NCI-H446 treated with DMSO at 0.1 percent for 48 hours (cell line): ENCODE data around the gene ALK.
"Not testable (repeated sequence)": the region's sequence is repeated elsewhere in the genome, so short reads cannot be mapped to it uniquely, and the experiment has no call there.

Source experiments
- DNase-seq: peaks from one replicate; lab custom pipeline; 2025; lab: John Stamatoyannopoulos, UW

ALK gene

DNA sequence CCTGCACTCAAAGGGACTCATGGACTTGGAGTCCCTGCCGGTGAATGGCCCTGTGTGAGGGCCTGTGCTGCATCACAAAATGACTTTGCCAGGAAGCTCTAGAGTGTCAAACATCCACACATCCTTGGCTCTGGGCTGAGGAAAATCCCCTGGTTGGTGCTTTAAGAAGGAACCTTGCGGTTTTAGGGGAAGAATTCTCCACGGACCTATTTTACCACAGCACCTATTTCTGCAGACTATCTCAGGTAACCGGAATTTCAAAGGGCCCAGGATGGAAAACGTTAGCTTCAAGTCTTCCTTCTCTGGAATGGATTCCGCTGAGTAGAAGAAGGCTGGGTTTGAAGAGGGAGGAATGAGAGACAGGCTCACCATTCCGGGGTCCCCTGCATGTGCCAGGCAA lies 166.2 kb downstream of the ALK start:
- no peak for DNase-seq

DNA sequence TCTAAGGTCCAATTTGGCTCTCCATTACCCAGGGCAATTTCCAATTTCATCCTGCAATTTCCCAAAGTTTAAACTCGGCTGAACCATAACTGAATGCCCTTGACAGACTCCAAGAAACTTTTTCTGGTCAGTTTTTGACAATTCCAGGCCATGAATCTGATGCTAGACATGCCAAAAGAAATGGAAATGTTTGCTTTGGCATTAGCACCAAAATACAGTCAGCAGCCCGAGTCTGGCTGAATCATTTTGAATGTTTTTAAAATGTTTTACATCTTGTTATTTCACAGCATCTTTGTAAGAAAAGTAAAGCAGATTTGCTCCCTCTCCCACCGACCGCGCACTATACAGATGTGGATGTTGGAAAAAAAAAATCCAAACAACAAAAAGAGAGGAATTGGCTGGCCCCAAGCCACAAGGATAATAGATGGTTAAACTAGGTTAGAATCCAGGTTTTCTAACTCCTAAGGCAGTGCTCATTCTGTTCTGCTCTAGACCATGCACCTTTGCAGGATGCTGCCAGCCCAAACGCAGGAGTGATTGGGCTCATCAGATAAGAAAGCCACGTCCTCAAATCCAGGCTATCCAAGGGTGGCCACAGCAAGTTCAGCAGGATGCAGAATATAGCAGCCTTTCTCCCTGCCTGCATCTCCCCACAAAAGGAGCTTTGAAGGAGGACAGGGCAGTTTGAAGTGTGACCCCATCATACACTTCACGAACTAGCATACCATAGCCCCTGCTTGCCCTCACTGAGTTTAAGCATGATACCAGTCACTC lies 167.5 kb downstream of the ALK start:
- DNase-seq: no peak

DNA sequence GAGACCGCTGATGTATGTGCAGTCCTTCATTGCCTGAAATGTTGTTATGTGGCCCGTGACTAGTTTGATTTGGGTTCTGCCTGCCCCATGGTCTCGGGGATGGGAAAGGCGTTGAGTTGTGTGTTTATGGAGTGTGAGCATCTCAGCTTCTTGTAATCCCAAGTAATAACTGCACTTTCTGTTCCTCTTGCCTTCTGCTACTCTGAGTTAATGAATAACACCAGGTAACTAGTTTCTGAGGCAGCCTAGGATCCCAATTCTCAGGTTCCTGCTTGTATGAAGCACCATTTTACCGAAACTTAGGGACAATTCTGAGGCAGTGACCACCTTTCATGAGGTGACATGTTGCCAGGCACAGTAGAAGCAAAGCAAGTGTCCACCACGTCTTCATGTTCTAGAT lies 170.0 kb downstream of the ALK start:
- DNase-seq: no peak

DNA sequence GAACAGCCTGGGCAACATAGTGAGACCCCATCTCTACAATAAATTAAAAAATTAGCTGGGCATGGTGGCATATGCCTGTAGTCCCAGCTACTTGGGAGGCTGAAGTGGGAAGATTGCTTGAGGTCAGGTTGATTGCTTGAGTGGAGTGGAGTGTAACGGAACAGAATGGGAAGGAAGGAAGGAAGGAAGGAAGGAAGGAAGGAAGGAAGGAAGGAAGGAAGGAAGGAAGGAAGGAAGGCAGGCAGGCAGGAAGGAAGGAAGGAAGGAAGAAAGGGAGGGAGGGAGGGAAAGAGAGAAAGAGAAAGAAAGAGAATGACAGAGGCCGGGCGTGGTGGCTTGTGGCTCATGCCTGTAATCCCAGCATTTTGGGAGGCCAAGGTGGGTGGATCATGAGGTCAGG lies 170.9 kb downstream of the ALK start:
- not testable (repeated sequence) for DNase-seq

DNA sequence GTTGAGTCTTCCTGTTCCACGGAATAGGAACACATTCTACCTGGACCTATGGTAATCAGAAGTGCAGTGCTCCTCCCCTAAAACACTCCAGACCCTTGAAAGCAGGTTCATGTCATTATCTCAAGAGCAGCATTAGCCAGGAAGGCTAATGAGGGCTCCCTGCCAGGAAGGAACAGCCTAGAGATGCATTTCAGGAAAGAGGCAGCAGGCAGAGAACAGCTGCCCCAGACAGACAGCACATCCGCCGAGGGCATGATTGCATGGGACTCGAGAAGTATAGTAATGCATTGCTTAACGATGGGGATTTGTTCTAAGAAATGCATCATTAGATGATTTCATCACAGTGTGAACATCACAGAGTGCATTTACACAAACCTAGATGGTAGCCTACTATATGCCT lies 171.5 kb downstream of the ALK start:
- DNase-seq: no peak

- no peak for DNase-seq
Observed at GRCh38 chr2:29749041-29749440, 172.3 kb downstream of the ALK start.

DNA sequence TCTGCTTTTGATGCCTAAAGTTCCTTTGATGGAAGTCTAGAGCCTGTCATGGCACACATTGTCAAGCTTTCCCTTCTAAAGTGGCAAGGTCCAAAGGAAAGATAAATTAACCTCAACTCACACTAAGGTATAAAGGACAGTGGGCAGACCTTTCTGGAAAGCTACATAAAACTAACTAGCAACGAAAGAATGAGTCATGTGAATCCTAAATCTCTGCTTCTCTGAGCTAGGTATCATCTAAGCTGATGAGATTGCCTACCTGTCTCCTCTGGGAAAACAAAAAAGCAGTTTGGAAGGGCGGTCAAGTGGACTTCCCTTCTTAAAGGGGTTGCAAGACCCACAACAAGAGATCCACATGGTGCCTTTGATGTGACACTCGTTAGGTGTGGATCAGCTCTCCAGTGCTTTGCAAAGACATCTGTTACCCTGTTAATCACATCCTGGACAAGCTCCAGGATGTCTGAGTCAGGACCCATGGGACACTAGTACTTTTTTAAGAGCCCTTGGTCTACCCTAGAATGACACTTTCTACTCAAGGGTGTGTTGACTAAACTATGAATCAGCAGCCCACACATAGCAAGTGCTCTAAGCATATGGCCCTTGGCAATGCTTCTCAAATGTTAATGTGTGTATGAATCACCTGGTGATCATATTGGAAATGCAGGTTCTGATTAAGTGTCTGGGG lies 173.5 kb downstream of the ALK start:
- DNase-seq: peak; percentile 84

- no peak for DNase-seq
Observed at GRCh38 chr2:29744976-29745375, 176.4 kb downstream of the ALK start.

GRCh38 chr2:29743516-29743915 lies 177.9 kb downstream of the ALK start:
- DNase-seq: peak; percentile 18

DNA sequence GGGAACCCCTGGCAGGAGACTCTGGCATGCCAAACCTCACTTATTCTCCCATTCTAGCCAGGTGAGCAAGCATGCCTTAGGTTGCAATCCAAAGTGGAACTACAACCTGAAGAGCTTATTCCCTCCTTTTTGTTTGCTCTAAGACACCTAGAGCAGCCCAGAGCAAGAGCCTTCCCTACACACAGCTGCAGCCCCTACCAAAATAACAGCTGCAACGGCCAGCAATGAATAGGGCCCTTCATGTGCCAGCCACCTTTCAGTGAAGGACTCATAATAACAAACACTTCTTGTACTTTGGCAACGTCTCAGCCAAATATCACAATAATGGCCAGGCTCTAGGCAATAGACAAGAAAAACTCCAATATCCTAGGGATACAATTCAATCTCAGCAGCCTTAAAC lies 178.7 kb downstream of the ALK start:
- DNase-seq: peak; percentile 28

GRCh38 chr2:29741132-29741531 lies 180.3 kb downstream of the ALK start:
- no peak for DNase-seq

- peak; percentile 96 for DNase-seq
Observed at GRCh38 chr2:29733965-29734364, 187.4 kb downstream of the ALK start.

DNA sequence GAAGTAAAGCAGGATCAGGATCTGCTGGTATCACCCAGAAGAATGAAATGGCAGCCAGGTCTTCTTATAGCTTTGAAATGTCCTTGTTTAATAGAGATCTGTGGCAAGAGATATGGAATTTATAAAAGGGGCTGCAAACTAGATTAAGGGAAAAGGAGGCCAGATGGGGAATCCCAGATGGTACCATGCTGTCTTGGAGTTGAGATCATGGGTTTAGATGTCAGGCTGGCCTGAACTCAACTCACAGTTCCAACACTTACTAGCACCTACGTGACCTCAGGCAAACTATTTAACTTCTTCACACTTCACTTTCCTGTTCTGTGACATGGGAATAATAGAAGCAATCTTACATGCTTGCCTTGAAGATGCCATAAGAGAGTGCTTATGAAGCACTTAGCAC lies 188.2 kb downstream of the ALK start:
- DNase-seq: peak; percentile 70

DNA sequence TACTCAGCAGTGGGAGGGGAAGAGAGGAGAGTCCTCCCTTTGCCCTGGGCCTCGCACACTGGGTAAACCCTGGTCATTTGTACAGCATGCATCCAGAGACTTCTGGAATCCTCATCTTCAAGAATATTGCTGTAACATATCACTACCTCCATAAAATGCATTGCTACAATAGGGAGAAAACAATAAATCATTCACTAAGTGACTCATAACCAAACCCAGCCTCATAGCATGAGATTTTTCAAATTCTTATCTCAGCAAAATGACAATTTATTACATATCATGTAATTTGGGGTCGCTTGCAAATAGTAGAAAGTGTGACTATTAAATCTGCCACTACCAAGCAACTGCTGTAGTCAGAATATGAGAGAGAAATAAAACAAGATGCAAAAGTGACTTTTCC lies 189.4 kb downstream of the ALK start:
- no peak for DNase-seq

GRCh38 chr2:29729932-29730331 lies 191.5 kb downstream of the ALK start:
- no peak for DNase-seq

DNA sequence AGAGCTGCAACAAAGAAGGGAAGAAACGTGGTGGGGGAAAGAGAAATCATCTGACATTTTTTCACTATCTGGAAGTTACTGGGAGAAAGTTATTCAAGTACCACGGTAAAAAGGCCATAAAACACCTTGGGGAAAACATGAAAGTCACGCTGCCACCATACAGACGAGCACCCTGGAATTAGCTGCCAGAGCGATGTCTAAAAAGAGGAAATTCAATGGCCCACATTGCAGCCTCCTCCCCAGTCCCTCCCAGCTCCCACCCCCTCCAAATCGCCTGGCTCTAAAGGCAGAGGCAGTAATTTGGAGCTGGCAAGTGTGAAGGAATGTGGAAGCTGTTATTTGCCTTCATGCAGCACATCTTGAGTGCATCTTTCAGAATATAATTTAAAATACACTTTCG lies 192.0 kb downstream of the ALK start:
- DNase-seq: no peak

- no peak for DNase-seq
Observed at GRCh38 chr2:29726976-29727375, 194.4 kb downstream of the ALK start.

DNA sequence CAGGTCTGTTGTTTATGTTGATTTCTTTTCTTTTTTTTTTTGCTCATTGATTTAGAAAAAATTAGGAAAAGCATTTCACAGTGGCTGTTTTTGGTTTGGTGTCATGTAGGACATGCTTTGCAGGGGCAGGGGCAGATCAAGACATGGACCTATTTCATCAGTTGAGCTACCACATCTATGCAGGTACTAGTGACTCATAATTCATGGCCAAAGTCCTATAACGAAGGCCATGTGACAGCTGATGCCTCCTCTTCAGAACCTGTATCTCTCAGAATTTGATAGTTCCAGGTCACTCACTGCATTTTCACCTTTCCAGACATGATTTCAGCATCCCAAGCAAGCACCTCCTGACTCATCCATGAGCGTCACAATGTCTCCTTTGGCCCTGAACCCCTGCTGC lies 195.8 kb downstream of the ALK start:
- DNase-seq: no peak

DNA sequence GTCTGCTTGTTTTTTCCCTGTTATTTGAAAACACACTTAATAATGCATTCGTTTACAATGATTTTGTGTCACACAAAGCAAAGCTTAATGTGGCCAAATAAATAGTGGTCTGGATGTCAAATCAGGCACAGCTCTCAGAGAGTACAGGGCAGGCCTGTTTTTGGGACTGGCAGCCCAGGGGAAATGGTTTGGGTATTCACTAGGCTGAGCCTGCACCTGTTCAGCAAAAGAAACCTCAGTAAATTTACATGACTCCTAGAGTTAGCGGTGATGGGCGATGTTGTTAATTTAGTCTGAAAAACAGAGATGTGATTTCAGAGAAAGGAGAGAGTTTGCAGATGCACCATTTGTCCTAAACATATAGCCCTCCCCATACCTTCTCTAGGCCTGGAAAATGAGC lies 197.1 kb downstream of the ALK start:
- DNase-seq: no peak

DNA sequence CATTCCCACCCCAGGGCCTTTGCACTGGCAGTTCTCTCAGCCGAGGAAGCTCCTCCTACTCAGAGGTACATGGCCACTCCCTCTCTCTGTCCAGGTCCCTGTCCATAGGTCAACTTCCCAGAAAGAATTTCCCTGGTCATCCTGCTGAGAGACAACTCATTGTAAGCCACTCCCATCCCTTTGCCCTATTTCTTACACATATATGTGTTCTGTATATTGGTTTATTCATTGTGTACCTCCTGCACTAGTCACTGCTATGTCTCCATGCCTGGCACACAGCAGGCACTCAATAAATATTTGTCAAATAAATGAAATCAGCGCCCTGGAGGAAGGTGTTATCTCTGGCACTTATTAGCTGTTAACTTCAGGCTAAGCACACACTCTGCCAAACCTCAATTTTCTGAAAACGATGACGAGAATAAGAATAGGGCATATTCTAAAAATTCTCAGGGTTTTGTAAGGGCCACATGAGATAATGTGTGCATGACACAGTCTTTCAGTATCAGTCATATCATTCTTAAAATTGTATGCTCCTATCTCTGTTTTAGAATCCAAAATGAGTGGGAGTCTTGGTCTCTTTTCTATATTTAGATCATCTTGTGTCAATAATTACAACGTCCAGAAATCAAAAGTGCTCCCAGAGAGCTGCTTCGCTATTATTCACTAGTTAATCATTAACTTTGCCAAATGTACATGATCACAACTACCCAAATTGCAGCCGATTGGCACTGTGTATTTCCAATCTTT lies 198.0 kb downstream of the ALK start:
- no peak for DNase-seq

DNA sequence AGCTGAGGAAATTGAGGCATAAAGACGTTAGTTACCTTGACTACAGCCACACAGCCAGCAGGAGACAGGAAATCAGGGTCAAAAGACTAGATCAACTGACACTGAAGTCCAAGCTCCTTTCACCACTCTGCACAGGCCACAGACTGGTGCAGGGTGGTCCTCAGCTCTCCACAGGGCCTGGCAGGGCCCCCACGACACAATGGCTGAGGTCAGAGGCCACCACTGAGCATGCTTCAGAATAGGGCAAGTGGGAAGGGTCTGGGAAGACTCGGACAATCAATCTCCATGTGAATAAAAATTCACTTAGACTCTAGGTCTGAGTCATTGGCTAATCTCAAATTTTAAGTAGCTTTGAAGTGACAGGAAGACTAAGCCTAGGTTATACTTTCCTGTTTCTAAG lies 201.7 kb downstream of the ALK start:
- DNase-seq: no peak

DNA sequence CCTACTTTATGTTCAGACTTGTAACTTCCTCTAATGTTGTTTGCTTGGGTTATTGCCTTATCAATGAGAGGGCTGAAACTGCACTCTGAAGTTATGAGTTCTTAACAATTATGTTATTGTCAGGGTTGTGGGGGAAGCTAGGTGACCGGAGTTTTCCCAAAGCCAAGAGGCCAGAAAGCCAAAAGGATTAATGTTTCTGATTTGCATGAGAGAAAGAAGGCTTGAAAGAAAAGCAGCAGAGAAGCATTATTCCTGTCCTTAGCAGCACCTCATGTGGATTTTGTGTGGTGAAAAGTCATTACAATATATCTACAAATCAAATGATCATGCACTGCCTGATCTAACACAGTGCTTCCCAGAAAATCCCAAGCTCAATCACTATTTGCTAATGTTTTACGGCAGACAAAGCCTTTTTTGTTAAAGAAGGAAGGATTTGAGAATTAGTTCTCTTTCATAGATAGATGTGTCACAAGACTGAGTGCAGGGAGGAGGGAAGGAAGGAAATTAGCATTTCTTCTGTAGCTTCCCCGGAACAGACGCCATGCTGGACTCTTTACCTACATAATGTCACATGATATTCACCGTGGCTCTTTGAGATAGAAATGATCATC lies 203.2 kb downstream of the ALK start:
- DNase-seq: no peak

- no peak for DNase-seq
Observed at GRCh38 chr2:29715655-29716054, 205.7 kb downstream of the ALK start.
